SK-N-SH (cell line): ENCODE measurements around the gene CUL9. TPM values are rescaled to one million over a fixed set of nuclear protein-coding genes. Genes with fewer than 3 reads are reported as not detected.

ENCODE experiments used
- CTCF ChIA-PET: fragments of 300-600, 350-600 bp; formaldehyde crosslinking; extraction: SDS; loops from one replicate; lab custom pipeline; 2021; lab: Yijun Ruan, JAX
- POLR2A ChIA-PET: fragments of 350-600 bp; sonication (Branson Sonifier 250); formaldehyde crosslinking; extraction: SDS; loops from one replicate; lab custom pipeline; 2020; ENCODE audit warnings: antibody characterized with exemption, inconsistent platforms; lab: Yijun Ruan, JAX
- DNase-seq: peaks from one replicate; pipeline ENCODE4 v3.0.0; 2012
- H2AFZ ChIP-seq: fragments of 200-600 bp; sonication (generic); 2 replicates; pipeline ENCODE4 v1.8.1; 2016; ENCODE audit warnings: antibody characterized with exemption, mild to moderate bottlenecking, low read depth
- H3F3A ChIP-seq: fragments of 200-600 bp; sonication (generic); replicated peaks from 2 replicates; pipeline ENCODE3; 2016; ENCODE audit warnings: antibody characterized with exemption, mild to moderate bottlenecking; ENCODE audit not compliant: insufficient read depth
- H3K27ac ChIP-seq, 2 experiments: fragments of 200-500 bp in 1 of 2; fragments of 200-600 bp in 1 of 2; sonication (Bioruptor generic) in 1 of 2; sonication (generic), shearing (Covaris generic) in 1 of 2; 2 replicates each; pipeline versions ENCODE4 v1.5.1 to v1.6.1; 2014 to 2016; ENCODE audit warnings: low read depth in 2 of 2, inconsistent platforms in 1 of 2, low read length in 1 of 2, mild to moderate bottlenecking in 1 of 2, mixed read lengths in 1 of 2
- H3K27me3 ChIP-seq: fragments of 200-600 bp; sonication (generic), shearing (Covaris generic); 2 replicates; pipeline ENCODE4 v1.6.1; 2016; ENCODE audit warnings: mixed run types; ENCODE audit not compliant: insufficient read depth
- H3K36me3 ChIP-seq, 2 experiments: fragments of 200-500 bp in 1 of 2; fragments of 200-600 bp in 1 of 2; sonication (Bioruptor generic) in 1 of 2; sonication (generic) in 1 of 2; replicated peaks in 1 of 2; 2 replicates each; pipeline versions ENCODE3 to v1.5.1; 2014 to 2016; ENCODE audit warnings: low read length in 1 of 2, mild to moderate bottlenecking in 1 of 2; ENCODE audit not compliant: insufficient read depth in 2 of 2, control insufficient read depth in 1 of 2
- H3K4me1 ChIP-seq, 2 experiments: fragments of 200-500 bp in 1 of 2; fragments of 200-600 bp in 1 of 2; sonication (Bioruptor generic) in 1 of 2; sonication (generic), shearing (Covaris generic) in 1 of 2; 2 replicates each; pipeline versions ENCODE4 v1.5.1 to v1.6.1; 2014 to 2016; ENCODE audit warnings: low read depth in 1 of 2, low read length in 1 of 2, mixed run types in 1 of 2; ENCODE audit not compliant: insufficient read depth in 2 of 2, control insufficient read depth in 1 of 2
- H3K4me2 ChIP-seq: fragments of 200-600 bp; sonication (generic), shearing (Covaris generic); 2 replicates; pipeline ENCODE4 v1.6.1; 2017; ENCODE audit warnings: mixed run types
- H3K4me3 ChIP-seq, 2 experiments: fragments of 200-500 bp in 1 of 2; fragments of 200-600 bp in 1 of 2; sonication (Bioruptor generic) in 1 of 2; sonication (generic), shearing (Covaris generic) in 1 of 2; 2 replicates each; pipeline versions ENCODE4 v1.5.1 to v1.8.1; 2014 to 2016; ENCODE audit warnings: low read depth in 2 of 2, inconsistent platforms in 1 of 2, low read length in 1 of 2, mild to moderate bottlenecking in 1 of 2, mixed read lengths in 1 of 2, moderate library complexity in 1 of 2
- H3K79me2 ChIP-seq: fragments of 200-600 bp; sonication (generic); 2 replicates; pipeline ENCODE4 v1.8.1; 2017; ENCODE audit warnings: mild to moderate bottlenecking; ENCODE audit not compliant: insufficient read depth
- H3K9ac ChIP-seq: fragments of 200-600 bp; sonication (generic); 2 replicates; pipeline ENCODE4 v1.6.1; 2017; ENCODE audit warnings: mixed run types
- H3K9me2 ChIP-seq: fragments of 200-600 bp; sonication (generic); 2 replicates; pipeline ENCODE4 v1.6.1; 2017; ENCODE audit warnings: mixed run types
- H3K9me3 ChIP-seq: fragments of 200-600 bp; sonication (generic); 2 replicates; pipeline ENCODE4 v1.6.1; 2017; ENCODE audit warnings: mixed run types, mild to moderate bottlenecking, moderate library complexity
- H4K20me1 ChIP-seq: fragments of 200-600 bp; sonication (generic); 2 replicates; pipeline ENCODE4 v1.6.1; 2017; ENCODE audit warnings: mild to moderate bottlenecking, mixed run types; ENCODE audit not compliant: insufficient read depth
- CHD2 ChIP-seq: fragments of 150-350 bp; IDR thresholded peaks from 2 replicates; pipeline ENCODE4 v1.6.1; 2018; ENCODE audit warnings: low read length; ENCODE audit not compliant: partially characterized antibody
- ELF1 ChIP-seq: IDR thresholded peaks from 2 replicates; pipeline ENCODE4 v1.4.0; 2012
- EP300 ChIP-seq, 2 experiments: IDR thresholded peaks; 2 replicates each; pipeline versions ENCODE4 v1.4.0 to v1.6.1; 2012; ENCODE audit warnings: borderline replicate concordance in 1 of 2, low read depth in 1 of 2, low read length in 1 of 2
- FOSL2 ChIP-seq: IDR thresholded peaks from 2 replicates; pipeline ENCODE4 v1.4.0; 2012; ENCODE audit warnings: low read depth, mild to moderate bottlenecking, moderate library complexity, borderline replicate concordance
- FOXJ3 ChIP-seq: sonication (generic); formaldehyde crosslinking; IDR thresholded peaks from 2 replicates; pipeline ENCODE4 v1.5.1; 2020; ENCODE audit warnings: mild to moderate bottlenecking, missing genetic modification reagents
- FOXM1 ChIP-seq: IDR thresholded peaks from 2 replicates; pipeline ENCODE4 v1.4.0; 2012; ENCODE audit warnings: low read depth, mild to moderate bottlenecking
- GABPA ChIP-seq: IDR thresholded peaks from 2 replicates; pipeline ENCODE4 v1.4.0; 2012; ENCODE audit warnings: low read depth, mild to moderate bottlenecking
- GATA2 ChIP-seq: sonication (generic); formaldehyde crosslinking; IDR thresholded peaks from 2 replicates; pipeline ENCODE4 v1.5.0; 2020; ENCODE audit warnings: mild to moderate bottlenecking, missing genetic modification reagents
- IRF3 ChIP-seq: fragments of 150-350 bp; IDR thresholded peaks from 2 replicates; pipeline ENCODE4 v1.6.1; 2016; ENCODE audit warnings: mild to moderate bottlenecking, low read depth, low read length
- JUND ChIP-seq: IDR thresholded peaks from 2 replicates; pipeline ENCODE4 v1.4.0; 2012
- NRF1 ChIP-seq: IDR thresholded peaks from 2 replicates; pipeline ENCODE4 v1.6.1; 2012; ENCODE audit warnings: low read depth, mild to moderate bottlenecking, low read length
- PBX3 ChIP-seq: IDR thresholded peaks from 2 replicates; pipeline ENCODE4; 2012
- RCOR1 ChIP-seq: fragments of 150-350 bp; IDR thresholded peaks from 2 replicates; pipeline ENCODE4 v1.6.1; 2017; ENCODE audit warnings: antibody characterized with exemption, low read length
- REST ChIP-seq: IDR thresholded peaks from 2 replicates; pipeline ENCODE4 v1.6.1; 2012; ENCODE audit warnings: mild to moderate bottlenecking, low read depth, low read length, moderate library complexity
- RFX5 ChIP-seq: IDR thresholded peaks from 2 replicates; pipeline ENCODE4 v1.6.1; 2012; ENCODE audit warnings: mild to moderate bottlenecking, improper control_type of control experiment, low read length
- RXRA ChIP-seq: IDR thresholded peaks from 2 replicates; pipeline ENCODE4 v1.4.0; 2012; ENCODE audit warnings: low read depth, mild to moderate bottlenecking, borderline replicate concordance
- SIN3A ChIP-seq: IDR thresholded peaks from 2 replicates; pipeline ENCODE4 v1.6.1; 2012; ENCODE audit warnings: low read depth, mild to moderate bottlenecking, low read length, moderate library complexity, borderline replicate concordance
- SMC3 ChIP-seq: IDR thresholded peaks from 2 replicates; pipeline ENCODE4 v1.6.1; 2012; ENCODE audit warnings: low read depth, low read length, improper control_type of control experiment
- TCF12 ChIP-seq: IDR thresholded peaks from 2 replicates; pipeline ENCODE4 v1.4.0; 2012
- USF1 ChIP-seq: IDR thresholded peaks from 2 replicates; pipeline ENCODE4 v1.4.0; 2012; ENCODE audit warnings: low read depth, borderline replicate concordance
- WGBS: methylation state at CpG from one replicate; pipeline ENCODE4 v1.1.6; 2017; ENCODE audit warnings: low lambda C conversion rate; 5-methylcytosine and 5-hydroxymethylcytosine counted together
- polyA plus RNA-seq, 3 experiments: library from polyadenylated mRNA; depleted of rRNA; stranded (reverse); fragments of >200 nt; gene quantifications; 2 replicates each; pipeline ENCODE4 v1.2.3, GENCODE V29; 2012

Gene CUL9
- polyA plus RNA-seq, 1 of the 3 experiments (the other 2 are of a cell fraction), result 37.7 TPM

- ChIA-PET POLR2A (no interaction called here), CTCF (interaction anchor here (1.0 to 1.2 kb wide), 2 partner anchors 17 to 44 kb away, joined by 3 to 4 read pairs; partner anchors contain the start of gene DNPH1)
- no peak overlapping the region for H3K4me2 ChIP-seq
- H4K20me1 ChIP-seq, result no peaks in the 10 kb centered on the region
- H3K9me2 ChIP-seq, result no peaks in the 10 kb centered on the region
- H3K4me1 ChIP-seq, result peaks cover 4 to 19% of the 10 kb centered on the region in 2 experiments; a peak in 2 of 4 replicates
- no peak for TF ChIP-seq RXRA
- 82% methylated on average over 5 of the region's 5 CpGs for WGBS
- no peak overlapping the region for H2AFZ ChIP-seq
- no peak overlapping the region for H3K4me3 ChIP-seq
- H3K27me3 ChIP-seq, result no peaks in the 10 kb centered on the region
- peaks cover 22 to 55% of the 10 kb centered on the region in 2 experiments for H3K36me3 ChIP-seq
- H3K27ac ChIP-seq, result no peak overlapping the region
- DNase-seq, result no peak
- H3K9ac ChIP-seq, result no peak overlapping the region
- peaks cover 32% of the 10 kb centered on the region for H3K79me2 ChIP-seq
- no peaks in the 10 kb centered on the region for H3K9me3 ChIP-seq
- peaks cover 8% of the 10 kb centered on the region for H3F3A ChIP-seq
These were observed 3.5 kb downstream of the CUL9 start for GRCh38 chr6:43185391-43185985.

- CTCF ChIA-PET, result interaction anchor here (1.0 to 1.2 kb wide), 2 partner anchors 16 to 43 kb away, joined by 3 to 4 read pairs; partner anchors contain the start of gene DNPH1
- DNase-seq, result no peak
- Histone ChIP-seq H3F3A (peaks cover 5% of the 10 kb centered on the region), H3K9ac (no peak overlapping the region), H3K27me3 (no peaks in the 10 kb centered on the region), H3K79me2 (peaks cover 36% of the 10 kb centered on the region), H2AFZ (no peak overlapping the region), H3K9me2 (no peaks in the 10 kb centered on the region), H3K36me3 (peaks cover 27 to 51% of the 10 kb centered on the region in 2 experiments), H3K9me3 (no peaks in the 10 kb centered on the region), H3K4me3 (no peak overlapping the region), H3K4me1 (peaks cover 4 to 19% of the 10 kb centered on the region in 2 experiments; a peak in 2 of 4 replicates), H3K4me2 (no peak overlapping the region), H4K20me1 (no peaks in the 10 kb centered on the region), H3K27ac (no peak overlapping the region)
- TF ChIP-seq GATA2 (CRISPR knock-in tag) (no peak), USF1 (no peak), SIN3A (no peak), RFX5 (no peak), FOXJ3 (CRISPR knock-in tag) (no peak), NRF1 (no peak), GABPA (no peak), SMC3 (no peak), REST (no peak), IRF3 (no peak), PBX3 (no peak), RXRA (no peak), CHD2 (no peak), ELF1 (no peak), EP300 (IDR thresholded peaks at IDR 0.05; ENCODE audit: borderline replicate concordance in 1 of 2, low read depth in 1 of 2, low read length in 1 of 2) (no peak), JUND (no peak), FOXM1 (no peak), RCOR1 (no peak), TCF12 (no peak), FOSL2 (no peak)
- 94% methylated on average over 12 of the region's 14 CpGs for WGBS
- POLR2A ChIA-PET, result no interaction called here
These were observed 4.0 kb downstream of the CUL9 start for GRCh38 chr6:43186019-43186418.
